22Rv1 (cell line): ENCODE data around the gene ADCK1.

ENCODE experiments used
- CTCF ChIP-seq: fragments of 450-650 bp; IDR thresholded peaks from 2 replicates; pipeline ENCODE4 v1.5.1; 2017; ENCODE audit warnings: mild to moderate bottlenecking
- ZFX ChIP-seq: fragments of 450-650 bp; IDR thresholded peaks from 2 replicates; pipeline ENCODE4 v1.6.1; 2017; ENCODE audit warnings: antibody characterized with exemption, borderline replicate concordance

GRCh38 chr14:77862154-77862786, 62.4 kb downstream of the ADCK1 start:
- peak; percentile 97 for TF ChIP-seq CTCF
- no peak for TF ChIP-seq ZFX
